ENCODE data around the gene WFIKKN1.

Gene WFIKKN1

DNA sequence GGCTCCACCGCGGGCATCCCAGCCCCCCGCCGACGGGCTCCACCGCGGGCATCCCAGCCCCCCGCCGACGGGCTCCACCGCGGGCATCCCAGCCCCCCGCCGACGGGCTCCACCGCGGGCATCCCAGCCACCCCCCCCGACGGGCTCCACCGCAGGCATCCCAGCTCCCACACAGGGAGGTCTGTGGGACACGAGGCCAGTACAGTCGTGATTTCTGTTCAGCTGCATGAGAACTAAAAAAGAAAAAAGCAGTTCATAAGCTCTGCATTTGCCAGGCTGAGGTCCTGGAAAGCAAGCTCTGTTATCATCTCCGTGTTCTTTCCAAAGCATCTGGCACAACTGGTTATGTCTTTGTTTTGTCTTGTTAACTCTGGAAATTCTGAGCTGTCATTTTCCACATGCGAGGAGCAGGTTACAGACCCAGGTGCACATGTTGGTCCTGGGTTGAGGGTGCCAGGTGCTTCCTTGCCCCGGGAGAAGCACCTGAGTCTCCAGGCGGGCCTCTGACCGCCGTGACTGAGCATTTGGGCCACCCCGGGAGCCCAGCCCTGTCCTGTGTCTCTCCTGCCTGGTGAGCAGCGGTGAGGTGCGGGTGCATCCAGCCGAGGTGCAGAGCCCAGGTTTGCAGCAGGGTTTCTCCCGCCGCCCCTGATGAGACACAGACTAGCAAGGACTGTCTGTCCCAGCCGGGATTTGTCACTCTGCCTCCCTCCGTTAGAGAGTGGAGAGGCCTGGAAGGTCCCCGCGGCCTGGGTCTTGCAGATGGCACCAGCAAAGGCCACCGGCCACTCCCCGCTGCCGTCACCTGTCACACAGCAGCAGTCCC is 9.9 kb upstream of the WFIKKN1 start:
- Histone ChIP-seq H3K4me3 (ENCODE audit: low read length) (no peak overlapping the region), H3K4me2 (ENCODE audit: low read length) (no peak overlapping the region)

DNA sequence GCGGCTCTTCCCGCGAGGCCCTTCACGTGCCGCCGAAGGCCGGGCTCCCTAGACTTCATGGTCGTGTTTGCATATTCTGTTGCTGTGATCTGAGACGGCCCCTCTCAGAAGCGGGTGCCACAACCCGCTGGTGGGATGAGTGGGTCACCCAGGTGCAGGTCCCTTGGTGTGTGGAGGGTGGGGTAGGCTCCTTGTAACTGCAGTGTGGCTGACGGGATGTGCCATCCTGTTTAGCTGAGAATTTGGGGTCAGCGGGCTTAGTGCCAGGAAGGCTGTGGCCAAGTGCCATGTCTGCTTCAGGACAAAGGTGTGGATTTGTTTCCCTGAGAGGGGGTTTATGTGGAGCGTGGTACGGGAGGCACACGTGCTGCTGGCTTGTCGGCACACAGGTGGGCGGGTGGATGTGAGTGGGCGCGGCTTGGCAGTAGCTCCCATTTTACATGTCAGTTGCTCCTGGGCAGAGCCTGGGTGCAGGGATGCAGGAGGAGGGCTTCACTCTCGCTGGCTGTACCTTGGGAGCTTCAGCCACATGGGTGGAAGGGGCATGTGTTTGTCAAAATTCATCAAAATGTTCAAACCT is 9.2 kb upstream of the WFIKKN1 start:
- TF ChIP-seq, protein P1, sequence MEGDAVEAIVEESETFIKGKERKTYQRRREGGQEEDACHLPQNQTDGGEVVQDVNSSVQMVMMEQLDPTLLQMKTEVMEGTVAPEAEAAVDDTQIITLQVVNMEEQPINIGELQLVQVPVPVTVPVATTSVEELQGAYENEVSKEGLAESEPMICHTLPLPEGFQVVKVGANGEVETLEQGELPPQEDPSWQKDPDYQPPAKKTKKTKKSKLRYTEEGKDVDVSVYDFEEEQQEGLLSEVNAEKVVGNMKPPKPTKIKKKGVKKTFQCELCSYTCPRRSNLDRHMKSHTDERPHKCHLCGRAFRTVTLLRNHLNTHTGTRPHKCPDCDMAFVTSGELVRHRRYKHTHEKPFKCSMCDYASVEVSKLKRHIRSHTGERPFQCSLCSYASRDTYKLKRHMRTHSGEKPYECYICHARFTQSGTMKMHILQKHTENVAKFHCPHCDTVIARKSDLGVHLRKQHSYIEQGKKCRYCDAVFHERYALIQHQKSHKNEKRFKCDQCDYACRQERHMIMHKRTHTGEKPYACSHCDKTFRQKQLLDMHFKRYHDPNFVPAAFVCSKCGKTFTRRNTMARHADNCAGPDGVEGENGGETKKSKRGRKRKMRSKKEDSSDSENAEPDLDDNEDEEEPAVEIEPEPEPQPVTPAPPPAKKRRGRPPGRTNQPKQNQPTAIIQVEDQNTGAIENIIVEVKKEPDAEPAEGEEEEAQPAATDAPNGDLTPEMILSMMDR (IDR thresholded peaks at IDR 0.05; ENCODE audit: low read depth, low read length, poor library complexity, severe bottlenecking), result no peak
- no peak for TF ChIP-seq EZH2phosphoT487 (IDR thresholded peaks at IDR 0.05; ENCODE audit: borderline replicate concordance, low read length)
- no peak overlapping the region for H3K4me3 ChIP-seq (ENCODE audit: low read length)
- H3K36me3 ChIP-seq (ENCODE audit: control insufficient read depth, low read length), result no peaks in the 10 kb centered on the region
- no peaks in the 10 kb centered on the region for H3K9me2 ChIP-seq (replicated peaks; ENCODE audit: control insufficient read depth, low read length)
- H3K4me1 ChIP-seq (ENCODE audit: control insufficient read depth, low read length), result no peaks in the 10 kb centered on the region
- H3K79me2 ChIP-seq (ENCODE audit: control insufficient read depth, low read length), result no peaks in the 10 kb centered on the region
- H3K4me2 ChIP-seq (ENCODE audit: low read length), result no peak overlapping the region
- H3F3A ChIP-seq (ENCODE audit: control insufficient read depth, insufficient read depth), result no peaks in the 10 kb centered on the region
- no peaks in the 10 kb centered on the region for H3K9me3 ChIP-seq (ENCODE audit: control insufficient read depth, insufficient read depth, low read length)
- H3K27ac ChIP-seq (ENCODE audit: low read depth, low read length), result no peak overlapping the region
- no peaks in the 10 kb centered on the region for H3K27me3 ChIP-seq (ENCODE audit: control insufficient read depth, low read length)
- no peaks in the 10 kb centered on the region for H4K20me1 ChIP-seq (ENCODE audit: control insufficient read depth, insufficient read depth, low read depth, low read length)

More for the DNA sequence above, 9.9 kb upstream of the WFIKKN1 start:
- Histone ChIP-seq H3K9me2 (replicated peaks; ENCODE audit: control insufficient read depth, low read length) (no peaks in the 10 kb centered on the region), H3K9me3 (ENCODE audit: control insufficient read depth, insufficient read depth, low read length) (no peaks in the 10 kb centered on the region), H4K20me1 (ENCODE audit: control insufficient read depth, insufficient read depth, low read depth, low read length) (no peaks in the 10 kb centered on the region), H3K4me1 (ENCODE audit: control insufficient read depth, low read length) (no peaks in the 10 kb centered on the region), H3F3A (ENCODE audit: control insufficient read depth, insufficient read depth) (no peaks in the 10 kb centered on the region), H3K27me3 (ENCODE audit: control insufficient read depth, low read length) (no peaks in the 10 kb centered on the region), H3K36me3 (ENCODE audit: control insufficient read depth, low read length) (no peaks in the 10 kb centered on the region), H3K79me2 (ENCODE audit: control insufficient read depth, low read length) (no peaks in the 10 kb centered on the region), H3K27ac (ENCODE audit: low read depth, low read length) (no peak overlapping the region)
- TF ChIP-seq EZH2phosphoT487 (IDR thresholded peaks at IDR 0.05; ENCODE audit: borderline replicate concordance, low read length), result no peak
- TF ChIP-seq, protein P1 (IDR thresholded peaks at IDR 0.05; ENCODE audit: low read depth, low read length, poor library complexity, severe bottlenecking), result no peak

DNA sequence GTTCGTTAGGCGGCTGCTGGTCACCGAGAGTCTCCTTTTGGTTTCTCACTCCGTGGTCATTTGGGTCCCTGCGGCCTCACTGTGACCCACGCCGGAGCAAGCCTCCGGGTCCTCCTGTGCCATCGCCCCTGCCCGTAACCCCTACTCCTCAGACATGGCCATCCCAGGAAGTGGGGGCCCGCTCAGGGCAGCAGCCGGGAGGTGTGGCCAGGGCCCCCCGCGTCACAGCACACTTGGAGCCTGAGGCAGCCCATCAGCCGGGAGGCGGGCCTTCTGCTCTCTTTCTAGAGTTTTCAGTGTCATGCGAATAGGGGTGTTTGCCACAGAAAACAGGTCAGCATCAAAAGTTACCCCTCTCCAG is 7.9 kb upstream of the WFIKKN1 start:
- Histone ChIP-seq H3K4me3 (ENCODE audit: low read length) (no peak overlapping the region), H4K20me1 (ENCODE audit: control insufficient read depth, insufficient read depth, low read depth, low read length) (no peaks in the 10 kb centered on the region), H3K9me2 (replicated peaks; ENCODE audit: control insufficient read depth, low read length) (no peaks in the 10 kb centered on the region), H3K4me1 (ENCODE audit: control insufficient read depth, low read length) (no peaks in the 10 kb centered on the region), H3F3A (ENCODE audit: control insufficient read depth, insufficient read depth) (no peaks in the 10 kb centered on the region), H3K79me2 (ENCODE audit: control insufficient read depth, low read length) (no peaks in the 10 kb centered on the region), H3K27me3 (ENCODE audit: control insufficient read depth, low read length) (no peaks in the 10 kb centered on the region), H3K9me3 (ENCODE audit: control insufficient read depth, insufficient read depth, low read length) (no peaks in the 10 kb centered on the region), H3K4me2 (ENCODE audit: low read length) (no peak overlapping the region), H3K36me3 (ENCODE audit: control insufficient read depth, low read length) (no peaks in the 10 kb centered on the region), H3K27ac (ENCODE audit: low read depth, low read length) (no peak overlapping the region)
- TF ChIP-seq, protein P1 (IDR thresholded peaks at IDR 0.05; ENCODE audit: low read depth, low read length, poor library complexity, severe bottlenecking), result no peak
- TF ChIP-seq EZH2phosphoT487 (IDR thresholded peaks at IDR 0.05; ENCODE audit: borderline replicate concordance, low read length), result no peak
